GM12875 (cell line): Measurements from ENCODE around the gene KRCC1.

Source experiments
- H3K4me3 ChIP-seq: one replicate; pipeline ENCODE4 v1.5.1; 2011; ENCODE audit warnings: low read depth, low read length, control low read depth
- CTCF ChIP-seq: IDR thresholded peaks from 2 replicates; pipeline ENCODE4 v1.5.1; 2011; ENCODE audit warnings: low read depth, mild to moderate bottlenecking, control low read depth, inconsistent platforms, low read length, moderate library complexity, borderline replicate concordance; ENCODE audit not compliant: insufficient read depth

The KRCC1 gene

GRCh38 chr2:88016086-88016959, 39.3 kb downstream of the KRCC1 start, which contains the start of gene RNU2-63P:
TSS of gene RNU2-63P (minus strand) at chr2:88016547.
- H3K4me3 ChIP-seq: peak within 1 kb of the TSS; percentile 47
- TF ChIP-seq CTCF: no peak

- H3K4me3 ChIP-seq: no peak overlapping the region
- no peak for TF ChIP-seq CTCF
These were observed 44.6 kb downstream of the KRCC1 start for GRCh38 chr2:88011011-88011410.

GRCh38 chr2:88010136-88010535, 45.4 kb downstream of the KRCC1 start:
- no peak for TF ChIP-seq CTCF
- no peak overlapping the region for H3K4me3 ChIP-seq

GRCh38 chr2:88006912-88007439, 48.6 kb downstream of the KRCC1 start:
- no peak for TF ChIP-seq CTCF
- no peak overlapping the region for H3K4me3 ChIP-seq

- TF ChIP-seq CTCF: no peak
- no peak overlapping the region for H3K4me3 ChIP-seq
These were observed 49.8 kb downstream of the KRCC1 start for GRCh38 chr2:88005776-88006175.

GRCh38 chr2:88003074-88003755, 52.4 kb downstream of the KRCC1 start:
- H3K4me3 ChIP-seq: no peak overlapping the region
- no peak for TF ChIP-seq CTCF
